HEK293T (cell line): Measurements from ENCODE around the gene SMIM44.

Source experiments
- FOXA1 ChIP-seq: fragments of 450-650 bp; IDR thresholded peaks from 2 replicates; pipeline ENCODE4 v1.6.1; 2016; ENCODE audit warnings: mild to moderate bottlenecking
- NFRKB ChIP-seq: fragments of 450-650 bp; IDR thresholded peaks from 2 replicates; pipeline ENCODE4 v1.6.1; 2016; ENCODE audit warnings: mild to moderate bottlenecking, moderate library complexity
- SUZ12 ChIP-seq: fragments of 450-650 bp; IDR thresholded peaks from 2 replicates; pipeline ENCODE4 v1.6.1; 2016; ENCODE audit warnings: mild to moderate bottlenecking
- ZNF384 ChIP-seq: fragments of 450-650 bp; IDR thresholded peaks from 2 replicates; pipeline ENCODE4 v1.6.1; 2016

DNA sequence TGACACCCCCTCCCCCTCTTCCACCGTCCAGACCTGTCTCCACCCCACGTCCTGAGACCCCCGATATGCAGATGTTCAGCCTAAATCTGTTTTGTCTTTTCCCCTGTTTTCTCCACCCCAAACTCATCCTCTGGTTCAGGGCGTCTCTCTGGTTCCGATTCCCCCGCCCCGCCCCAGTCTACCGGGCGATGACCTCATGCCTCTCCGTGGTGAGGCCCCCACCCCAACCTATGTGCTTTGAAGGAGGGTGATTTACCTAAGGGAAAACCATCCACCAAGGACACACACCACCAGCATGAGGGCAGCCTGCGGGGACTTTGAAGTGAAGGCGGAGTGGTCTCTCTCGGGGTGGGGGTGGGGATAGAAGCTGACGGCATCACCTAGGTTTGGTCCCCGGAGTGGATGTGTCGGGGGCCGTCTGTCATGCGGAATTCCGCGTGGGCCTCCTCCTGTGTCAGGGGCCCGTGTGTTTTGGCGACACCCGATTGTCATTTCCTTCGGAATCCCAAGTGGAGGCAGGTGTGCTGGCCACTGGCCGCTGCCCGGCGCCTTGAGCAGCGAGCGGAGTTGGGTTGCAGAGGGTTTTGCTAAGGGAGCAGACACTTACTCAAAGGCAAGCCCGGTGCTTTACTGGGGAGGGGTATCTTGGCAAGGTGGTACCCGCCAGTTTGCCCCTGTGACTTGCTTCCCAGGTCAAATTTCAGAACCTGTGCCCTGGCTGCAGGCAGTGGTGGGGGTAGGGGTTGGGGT lies 24.3 kb upstream of the SMIM44 start:
- TF ChIP-seq ZNF384, result no peak
- TF ChIP-seq FOXA1, result no peak
- TF ChIP-seq SUZ12, result no peak
- TF ChIP-seq NFRKB, result no peak
